Keratinocyte (primary cell): Measurements from ENCODE around the gene GPSM1. TPM values are rescaled to one million over a fixed set of nuclear protein-coding genes. Genes with fewer than 3 reads are reported as not detected.
A peak's percentile ranks its signal among the peaks of the same experiment; 100 is the strongest.

ENCODE experiments used
- DNase-seq: peaks from one replicate; pipeline ENCODE4 v3.0.0-alpha.2; 2011; ENCODE audit warnings: low read depth, missing footprints, low spot score
- FAIRE-seq: peaks from 2 replicates; lab custom pipeline; 2011; peaks lifted over from hg19 to GRCh38; lab: Jason Lieb, UNC
- H2AFZ ChIP-seq: 2 replicates; pipeline ENCODE4 v1.6.0; 2012; ENCODE audit warnings: low read length, control low read depth, inconsistent platforms; ENCODE audit not compliant: control insufficient read depth
- H3K27ac ChIP-seq: 2 replicates; pipeline ENCODE4 v1.5.1; 2011; ENCODE audit warnings: low read length; ENCODE audit not compliant: control insufficient read depth, insufficient read depth
- H3K27me3 ChIP-seq: 3 replicates; pipeline ENCODE4 v1.6.0; 2011; ENCODE audit warnings: low read length; ENCODE audit not compliant: control insufficient read depth, insufficient read depth; ENCODE audit errors: extremely low read depth
- H3K36me3 ChIP-seq, 2 experiments: 2 replicates in 1 of 2; 3 replicates in 1 of 2; pipeline ENCODE4 v1.5.1; 2011; ENCODE audit warnings: low read length in 2 of 2, mild to moderate bottlenecking in 1 of 2; ENCODE audit not compliant: control insufficient read depth in 2 of 2, insufficient read depth in 2 of 2; ENCODE audit errors: extremely low read depth in 1 of 2
- H3K4me1 ChIP-seq: 3 replicates; pipeline ENCODE4 v1.5.1; 2011; ENCODE audit warnings: low read length; ENCODE audit not compliant: control insufficient read depth, insufficient read depth; ENCODE audit errors: extremely low read depth
- H3K4me2 ChIP-seq: 3 replicates; pipeline ENCODE4 v1.6.0; 2011; ENCODE audit warnings: low read depth, low read length; ENCODE audit not compliant: control insufficient read depth, insufficient read depth; ENCODE audit errors: extremely low read depth
- H3K4me3 ChIP-seq, 3 experiments: fragments of 200-600 bp in 1 of 3; sonication (generic) in 1 of 3; 2 replicates in 2 of 3; 3 replicates in 1 of 3; pipeline ENCODE4 v1.5.1; 2011 to 2016; ENCODE audit warnings: low read length in 3 of 3, mild to moderate bottlenecking in 3 of 3, control low read depth in 2 of 3, inconsistent platforms in 1 of 3, low read depth in 1 of 3, mixed read lengths in 1 of 3, mixed run types in 1 of 3, moderate library complexity in 1 of 3; ENCODE audit not compliant: control insufficient read depth in 2 of 3, insufficient read depth in 2 of 3; ENCODE audit errors: extremely low read depth in 1 of 3
- H3K79me2 ChIP-seq: 2 replicates; pipeline ENCODE4 v1.6.0; 2012; ENCODE audit warnings: low read length; ENCODE audit not compliant: control insufficient read depth, insufficient read depth
- H3K9ac ChIP-seq: 3 replicates; pipeline ENCODE4 v1.6.0; 2011; ENCODE audit warnings: low read length; ENCODE audit not compliant: control insufficient read depth, insufficient read depth; ENCODE audit errors: extremely low read depth
- H3K9me1 ChIP-seq: 3 replicates; pipeline ENCODE4 v1.6.0; 2011; ENCODE audit warnings: low read length; ENCODE audit not compliant: control insufficient read depth, insufficient read depth; ENCODE audit errors: extremely low read depth
- H3K9me3 ChIP-seq: 2 replicates; pipeline ENCODE4 v1.5.1; 2012; ENCODE audit warnings: low read depth, low read length; ENCODE audit not compliant: control insufficient read depth
- H4K20me1 ChIP-seq: 3 replicates; pipeline ENCODE4 v1.6.0; 2011; ENCODE audit warnings: low read length; ENCODE audit not compliant: control insufficient read depth, insufficient read depth; ENCODE audit errors: extremely low read depth
- EZH2 ChIP-seq: IDR thresholded peaks from one replicate; pipeline ENCODE4 v1.6.1; 2012; ENCODE audit warnings: inconsistent platforms, mild to moderate bottlenecking, low read length, moderate library complexity
- dilution Hi-C: fragments of 300-500 bp; cut with MboI; formaldehyde crosslinking; loops from one replicate; pipeline ENCODE4 v1.7.0; 2020; ENCODE audit warnings: low sequenced_read_pairs; ENCODE audit not compliant: extremely low pct_ligation_motif_present
- polyA plus RNA-seq, 5 experiments: library from polyadenylated mRNA; depleted of rRNA in 3 of 5; stranded (reverse) in 3 of 5; stranded (forward) in 1 of 5; unstranded in 1 of 5; fragments of >200 nt; gene quantifications; 1 replicate in 1 of 5; 2 replicates in 3 of 5; 3 replicates in 1 of 5; pipeline versions ENCODE4 v1.2.1 to v1.2.3, GENCODE V29; 2011 to 2012; ENCODE audit warnings: missing spikeins in 2 of 5, low read depth in 1 of 5, low replicate concordance in 1 of 5
- TF ChIP-seq, protein P1 (sequence below), 3 experiments: IDR thresholded peaks in 1 of 3; conservative IDR thresholded peaks in 1 of 3; optimal IDR thresholded peaks in 1 of 3; 2 replicates in 2 of 3; 3 replicates in 1 of 3; pipeline versions ENCODE3 to v1.5.1; 2011; ENCODE audit warnings: low read length in 3 of 3, mild to moderate bottlenecking in 3 of 3, moderate library complexity in 2 of 3, control low read depth in 1 of 3, inconsistent platforms in 1 of 3; ENCODE audit not compliant: insufficient read depth in 2 of 3; ENCODE audit errors: extremely low read depth in 1 of 3

Gene GPSM1
- polyA plus RNA-seq, 1 donor (not counting 4 experiments of a cell fraction or from before 2014, with no cell fraction given): 2.5 TPM

DNA sequence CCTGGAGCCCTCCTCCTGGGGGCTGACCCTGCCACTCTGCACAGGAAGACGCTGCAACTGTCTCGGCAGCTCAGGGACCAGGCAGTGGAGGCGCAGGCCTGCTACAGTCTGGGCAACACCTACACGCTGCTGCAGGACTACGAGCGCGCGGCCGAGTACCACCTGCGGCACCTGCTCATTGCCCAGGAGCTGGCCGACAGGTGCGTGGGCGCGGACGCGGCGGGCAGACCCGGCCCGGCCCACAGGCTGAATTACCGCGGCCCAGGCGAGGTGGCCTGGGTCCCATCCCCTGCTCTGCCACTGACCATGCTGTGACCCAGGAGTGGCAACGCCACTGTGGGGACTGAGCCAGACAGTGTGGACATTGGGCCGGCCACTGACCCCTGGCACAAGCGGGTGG is 11.2 kb downstream of the GPSM1 start:
- dilution Hi-C loops: no loop called here
- H3K9me1 ChIP-seq: no peaks in the 10 kb centered on the region
- H4K20me1 ChIP-seq: no peaks in the 10 kb centered on the region

DNA sequence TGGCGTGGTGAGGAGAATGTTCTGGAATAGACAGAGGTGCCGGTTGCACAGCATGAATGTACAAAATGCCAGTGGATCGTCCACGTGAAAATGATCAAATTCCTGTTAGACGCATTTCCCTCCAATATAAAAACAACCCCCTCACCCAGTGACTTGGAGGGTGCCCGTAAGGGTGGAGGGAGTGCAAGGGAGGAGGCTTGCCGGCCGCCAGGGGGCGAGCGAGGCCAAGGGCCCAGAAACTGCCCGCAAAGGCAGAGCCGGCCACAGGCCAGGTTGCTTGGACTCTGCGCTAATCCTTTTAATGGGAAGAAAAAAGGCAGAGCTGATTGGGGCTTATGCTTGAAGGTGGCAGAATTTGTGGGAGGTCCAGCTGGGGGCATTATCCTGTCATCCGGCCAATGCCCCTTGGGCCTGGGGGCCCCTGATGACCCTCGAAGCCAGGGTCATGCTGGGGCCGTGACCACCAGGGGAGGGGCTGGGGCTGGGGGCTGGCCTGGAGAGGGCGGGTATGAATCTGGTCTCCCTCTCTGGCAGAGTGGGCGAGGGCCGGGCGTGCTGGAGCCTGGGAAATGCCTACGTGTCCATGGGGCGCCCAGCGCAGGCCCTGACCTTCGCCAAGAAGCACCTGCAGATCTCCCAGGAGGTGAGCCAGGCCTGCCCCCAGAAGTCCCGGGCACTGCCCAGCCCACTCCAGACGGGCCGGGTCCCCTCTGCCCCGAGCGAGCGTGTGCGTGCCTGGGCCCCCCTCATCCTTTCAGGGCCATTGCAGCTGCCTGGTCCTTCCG is 12.0 kb downstream of the GPSM1 start:
- H3K9me1 ChIP-seq: no peaks in the 10 kb centered on the region
- peaks cover 4% of the 10 kb centered on the region for H3K27me3 ChIP-seq
- peaks cover 3% of the 10 kb centered on the region for H3K4me1 ChIP-seq
- DNase-seq: no peak
- H2AFZ ChIP-seq: no peak overlapping the region
- H3K36me3 ChIP-seq: peaks cover 0 to 3% of the 10 kb centered on the region in 2 experiments
- H3K79me2 ChIP-seq: no peaks in the 10 kb centered on the region
- H3K9ac ChIP-seq: no peak overlapping the region
- dilution Hi-C loops: no loop called here
- no peaks in the 10 kb centered on the region for H3K9me3 ChIP-seq
- no peaks in the 10 kb centered on the region for H4K20me1 ChIP-seq
- no peak for TF ChIP-seq EZH2
- TF ChIP-seq, protein P1, sequence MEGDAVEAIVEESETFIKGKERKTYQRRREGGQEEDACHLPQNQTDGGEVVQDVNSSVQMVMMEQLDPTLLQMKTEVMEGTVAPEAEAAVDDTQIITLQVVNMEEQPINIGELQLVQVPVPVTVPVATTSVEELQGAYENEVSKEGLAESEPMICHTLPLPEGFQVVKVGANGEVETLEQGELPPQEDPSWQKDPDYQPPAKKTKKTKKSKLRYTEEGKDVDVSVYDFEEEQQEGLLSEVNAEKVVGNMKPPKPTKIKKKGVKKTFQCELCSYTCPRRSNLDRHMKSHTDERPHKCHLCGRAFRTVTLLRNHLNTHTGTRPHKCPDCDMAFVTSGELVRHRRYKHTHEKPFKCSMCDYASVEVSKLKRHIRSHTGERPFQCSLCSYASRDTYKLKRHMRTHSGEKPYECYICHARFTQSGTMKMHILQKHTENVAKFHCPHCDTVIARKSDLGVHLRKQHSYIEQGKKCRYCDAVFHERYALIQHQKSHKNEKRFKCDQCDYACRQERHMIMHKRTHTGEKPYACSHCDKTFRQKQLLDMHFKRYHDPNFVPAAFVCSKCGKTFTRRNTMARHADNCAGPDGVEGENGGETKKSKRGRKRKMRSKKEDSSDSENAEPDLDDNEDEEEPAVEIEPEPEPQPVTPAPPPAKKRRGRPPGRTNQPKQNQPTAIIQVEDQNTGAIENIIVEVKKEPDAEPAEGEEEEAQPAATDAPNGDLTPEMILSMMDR (optimal IDR thresholded peaks at IDR 0.05 in 1 of 3, IDR thresholded peaks at IDR 0.05 in 1 of 3, conservative IDR thresholded peaks at IDR 0.05 in 1 of 3; ENCODE audit: extremely low read depth in 1 of 3, insufficient read depth in 2 of 3, low read length in 3 of 3): peak; percentile 64 to 90 (median 75)
- H3K4me2 ChIP-seq: no peak overlapping the region
- no peak for FAIRE-seq
- no peak overlapping the region for H3K27ac ChIP-seq
- H3K4me3 ChIP-seq: no peak overlapping the region

More for the DNA sequence above, 11.2 kb downstream of the GPSM1 start:
- Histone ChIP-seq H3K4me1 (peaks cover 3% of the 10 kb centered on the region), H3K79me2 (no peaks in the 10 kb centered on the region), H3K27me3 (peaks cover 4% of the 10 kb centered on the region), H3K4me2 (no peak overlapping the region), H3K27ac (no peak overlapping the region), H3K36me3 (peaks cover 0 to 3% of the 10 kb centered on the region in 2 experiments), H3K9me3 (no peaks in the 10 kb centered on the region), H2AFZ (no peak overlapping the region), H3K9ac (no peak overlapping the region), H3K4me3 (no peak overlapping the region)
- no peak for TF ChIP-seq EZH2
- TF ChIP-seq, protein P1 (optimal IDR thresholded peaks at IDR 0.05 in 1 of 3, IDR thresholded peaks at IDR 0.05 in 1 of 3, conservative IDR thresholded peaks at IDR 0.05 in 1 of 3; ENCODE audit: extremely low read depth in 1 of 3, insufficient read depth in 2 of 3, low read length in 3 of 3): no peak
- DNase-seq (no peak), FAIRE-seq (no peak)
